ENCODE measurements around the gene ZFYVE19. TPM values are rescaled to one million over a fixed set of nuclear protein-coding genes. Genes with fewer than 3 reads are reported as not detected.
A peak's percentile ranks its signal among the peaks of the same experiment; 100 is the strongest.

ZFYVE19 gene
- total and polyA plus RNA-seq, 2 of the 13 experiments (the other 11 are each of a cell fraction or from before 2014, with no cell fraction given) = 23.3 to 44.0 TPM

DNA sequence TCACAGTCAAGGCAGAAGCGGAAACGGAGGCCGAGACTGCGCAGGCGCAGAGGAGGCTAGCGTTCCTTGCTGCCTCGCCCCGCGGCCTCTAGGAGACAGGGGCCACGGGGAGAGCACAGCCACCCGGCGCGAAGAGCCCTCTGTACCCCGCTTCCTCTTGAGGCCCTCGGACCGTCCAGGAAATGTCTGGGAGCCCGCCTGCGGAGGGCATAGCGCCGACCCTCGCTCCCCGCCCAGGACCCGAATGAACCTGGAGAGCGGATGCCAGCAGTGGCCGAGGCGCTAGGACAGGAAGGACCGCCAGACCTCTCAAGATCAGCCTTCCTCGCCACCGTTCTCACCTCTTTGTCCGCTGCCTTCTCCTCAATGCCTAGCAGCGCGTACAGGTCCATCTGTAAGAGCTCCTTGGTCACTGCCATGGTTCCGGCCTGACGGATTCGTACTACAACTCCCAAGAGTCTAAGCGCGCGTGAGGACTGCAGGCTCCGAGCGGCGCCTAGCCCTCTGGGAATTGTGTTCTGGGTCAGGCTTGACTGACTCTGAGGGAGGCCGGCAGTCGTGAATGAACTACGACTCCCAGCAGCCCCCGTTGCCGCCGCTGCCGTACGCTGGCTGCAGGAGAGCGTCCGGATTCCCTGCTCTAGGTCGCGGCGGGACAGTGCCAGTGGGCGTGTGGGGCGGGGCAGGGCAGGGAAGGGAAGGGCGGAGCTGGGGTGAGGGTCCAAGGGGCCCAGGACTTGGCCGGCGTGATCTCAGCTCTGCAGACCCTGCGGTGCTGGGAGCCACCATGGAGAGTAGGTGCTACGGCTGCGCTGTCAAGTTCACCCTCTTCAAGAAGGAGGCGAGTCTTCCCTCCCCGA lies at the start of gene ZFYVE19, which contains the start of gene DNAJC17 (continued):
- TF ChIP-seq, protein P1, sequence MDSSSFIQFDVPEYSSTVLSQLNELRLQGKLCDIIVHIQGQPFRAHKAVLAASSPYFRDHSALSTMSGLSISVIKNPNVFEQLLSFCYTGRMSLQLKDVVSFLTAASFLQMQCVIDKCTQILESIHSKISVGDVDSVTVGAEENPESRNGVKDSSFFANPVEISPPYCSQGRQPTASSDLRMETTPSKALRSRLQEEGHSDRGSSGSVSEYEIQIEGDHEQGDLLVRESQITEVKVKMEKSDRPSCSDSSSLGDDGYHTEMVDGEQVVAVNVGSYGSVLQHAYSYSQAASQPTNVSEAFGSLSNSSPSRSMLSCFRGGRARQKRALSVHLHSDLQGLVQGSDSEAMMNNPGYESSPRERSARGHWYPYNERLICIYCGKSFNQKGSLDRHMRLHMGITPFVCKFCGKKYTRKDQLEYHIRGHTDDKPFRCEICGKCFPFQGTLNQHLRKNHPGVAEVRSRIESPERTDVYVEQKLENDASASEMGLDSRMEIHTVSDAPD (CRISPR knock-in tag; IDR thresholded peaks at IDR 0.05) = peak; percentile 67; the same call in 1 of the 2 replicates
- TF ChIP-seq ZNF839 (CRISPR knock-in tag; IDR thresholded peaks at IDR 0.05; ENCODE audit: borderline replicate concordance) (peak; percentile 78; the same call in 1 of the 2 replicates), ZNF749 (CRISPR knock-in tag; IDR thresholded peaks at IDR 0.05; ENCODE audit: borderline replicate concordance) (no peak; the same call in 1 of the 2 replicates), ZNF724P (CRISPR knock-in tag; IDR thresholded peaks at IDR 0.05; ENCODE audit: borderline replicate concordance) (0 out of 2 replicates have a peak, but pooled peaks have one; percentile 37), MAZ (IDR thresholded peaks at IDR 0.05; ENCODE audit: borderline replicate concordance, low read depth, low read length) (no peak), MAZ (CRISPR knock-in tag; IDR thresholded peaks at IDR 0.05; ENCODE audit: low read depth) (peak; percentile 59; the same call in 1 of the 2 replicates), RFX1 (IDR thresholded peaks at IDR 0.05) (no peak), ZNF713 (CRISPR knock-in tag; IDR thresholded peaks at IDR 0.05) (0 out of 2 replicates have a peak, but pooled peaks have one; percentile 5), HNRNPLL (IDR thresholded peaks at IDR 0.05; ENCODE audit: low read depth, low read length, poor library complexity, severe bottlenecking) (peak; percentile 89), KMT2B (CRISPR knock-in tag; IDR thresholded peaks at IDR 0.05) (peak; percentile 74), HNRNPUL1 (IDR thresholded peaks at IDR 0.05; ENCODE audit: low read depth, low read length) (no peak), RFX3 (CRISPR knock-in tag; IDR thresholded peaks at IDR 0.05) (no peak), FOXO1 (CRISPR knock-in tag; IDR thresholded peaks at IDR 0.05) (0 out of 2 replicates have a peak, but pooled peaks have one; percentile 34), SNAI1 (CRISPR knock-in tag; IDR thresholded peaks at IDR 0.05; ENCODE audit: borderline replicate concordance) (0 out of 2 replicates have a peak, but pooled peaks have one; percentile 22), KDM2A (CRISPR knock-in tag; IDR thresholded peaks at IDR 0.05; ENCODE audit: borderline replicate concordance, low read depth) (peak; percentile 71), ELF3 (CRISPR knock-in tag; IDR thresholded peaks at IDR 0.05) (peak; percentile 44)
- TF ChIP-seq, protein P2, sequence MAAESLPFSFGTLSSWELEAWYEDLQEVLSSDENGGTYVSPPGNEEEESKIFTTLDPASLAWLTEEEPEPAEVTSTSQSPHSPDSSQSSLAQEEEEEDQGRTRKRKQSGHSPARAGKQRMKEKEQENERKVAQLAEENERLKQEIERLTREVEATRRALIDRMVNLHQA (CRISPR knock-in tag; IDR thresholded peaks at IDR 0.05) = peak; percentile 36; the same call in 1 of the 2 replicates
- TF ChIP-seq, protein P3, sequence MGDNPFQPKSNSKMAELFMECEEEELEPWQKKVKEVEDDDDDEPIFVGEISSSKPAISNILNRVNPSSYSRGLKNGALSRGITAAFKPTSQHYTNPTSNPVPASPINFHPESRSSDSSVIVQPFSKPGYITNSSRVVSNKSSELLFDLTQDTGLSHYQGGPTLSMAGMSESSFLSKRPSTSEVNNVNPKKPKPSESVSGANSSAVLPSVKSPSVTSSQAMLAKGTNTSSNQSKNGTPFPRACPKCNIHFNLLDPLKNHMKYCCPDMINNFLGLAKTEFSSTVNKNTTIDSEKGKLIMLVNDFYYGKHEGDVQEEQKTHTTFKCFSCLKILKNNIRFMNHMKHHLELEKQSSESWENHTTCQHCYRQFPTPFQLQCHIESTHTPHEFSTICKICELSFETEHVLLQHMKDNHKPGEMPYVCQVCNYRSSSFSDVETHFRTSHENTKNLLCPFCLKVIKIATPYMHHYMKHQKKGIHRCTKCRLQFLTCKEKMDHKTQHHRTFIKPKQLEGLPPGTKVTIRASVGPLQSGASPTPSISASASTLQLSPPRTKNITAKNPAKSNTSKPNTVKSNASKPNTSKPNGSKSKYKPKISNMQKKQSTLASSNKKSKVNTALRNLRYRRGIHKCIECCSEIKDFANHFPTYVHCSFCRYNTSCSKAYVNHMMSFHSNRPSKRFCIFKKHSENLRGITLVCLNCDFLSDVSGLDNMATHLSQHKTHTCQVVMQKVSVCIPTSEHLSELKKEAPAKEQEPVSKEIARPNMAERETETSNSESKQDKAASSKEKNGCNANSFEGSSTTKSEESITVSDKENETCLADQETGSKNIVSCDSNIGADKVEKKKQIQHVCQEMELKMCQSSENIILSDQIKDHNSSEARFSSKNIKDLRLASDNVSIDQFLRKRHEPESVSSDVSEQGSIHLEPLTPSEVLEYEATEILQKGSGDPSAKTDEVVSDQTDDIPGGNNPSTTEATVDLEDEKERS (CRISPR knock-in tag; IDR thresholded peaks at IDR 0.05) = no peak
- TF ChIP-seq, protein P4, sequence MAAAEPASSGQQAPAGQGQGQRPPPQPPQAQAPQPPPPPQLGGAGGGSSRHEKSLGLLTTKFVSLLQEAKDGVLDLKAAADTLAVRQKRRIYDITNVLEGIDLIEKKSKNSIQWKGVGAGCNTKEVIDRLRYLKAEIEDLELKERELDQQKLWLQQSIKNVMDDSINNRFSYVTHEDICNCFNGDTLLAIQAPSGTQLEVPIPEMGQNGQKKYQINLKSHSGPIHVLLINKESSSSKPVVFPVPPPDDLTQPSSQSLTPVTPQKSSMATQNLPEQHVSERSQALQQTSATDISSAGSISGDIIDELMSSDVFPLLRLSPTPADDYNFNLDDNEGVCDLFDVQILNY (CRISPR knock-in tag; conservative IDR thresholded peaks at IDR 0.05) = no peak; the same call in 1 of the 2 replicates
- TF ChIP-seq, protein P5, sequence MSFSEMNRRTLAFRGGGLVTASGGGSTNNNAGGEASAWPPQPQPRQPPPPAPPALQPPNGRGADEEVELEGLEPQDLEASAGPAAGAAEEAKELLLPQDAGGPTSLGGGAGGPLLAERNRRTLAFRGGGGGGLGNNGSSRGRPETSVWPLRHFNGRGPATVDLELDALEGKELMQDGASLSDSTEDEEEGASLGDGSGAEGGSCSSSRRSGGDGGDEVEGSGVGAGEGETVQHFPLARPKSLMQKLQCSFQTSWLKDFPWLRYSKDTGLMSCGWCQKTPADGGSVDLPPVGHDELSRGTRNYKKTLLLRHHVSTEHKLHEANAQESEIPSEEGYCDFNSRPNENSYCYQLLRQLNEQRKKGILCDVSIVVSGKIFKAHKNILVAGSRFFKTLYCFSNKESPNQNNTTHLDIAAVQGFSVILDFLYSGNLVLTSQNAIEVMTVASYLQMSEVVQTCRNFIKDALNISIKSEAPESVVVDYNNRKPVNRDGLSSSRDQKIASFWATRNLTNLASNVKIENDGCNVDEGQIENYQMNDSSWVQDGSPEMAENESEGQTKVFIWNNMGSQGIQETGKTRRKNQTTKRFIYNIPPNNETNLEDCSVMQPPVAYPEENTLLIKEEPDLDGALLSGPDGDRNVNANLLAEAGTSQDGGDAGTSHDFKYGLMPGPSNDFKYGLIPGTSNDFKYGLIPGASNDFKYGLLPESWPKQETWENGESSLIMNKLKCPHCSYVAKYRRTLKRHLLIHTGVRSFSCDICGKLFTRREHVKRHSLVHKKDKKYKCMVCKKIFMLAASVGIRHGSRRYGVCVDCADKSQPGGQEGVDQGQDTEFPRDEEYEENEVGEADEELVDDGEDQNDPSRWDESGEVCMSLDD (CRISPR knock-in tag; IDR thresholded peaks at IDR 0.05; ENCODE audit: borderline replicate concordance) = no peak; the same call in 1 of the 2 replicates

All from HepG2 (cell line).